WI38 (cell line): ENCODE data around the gene KRT81.

Experiments used
- H3K4me3 ChIP-seq: 2 replicates; pipeline ENCODE4 v1.5.1; 2011; ENCODE audit warnings: low read depth, mild to moderate bottlenecking, control low read depth, low read length
- CTCF ChIP-seq: IDR thresholded peaks from 2 replicates; pipeline ENCODE4 v1.5.1; 2012; ENCODE audit warnings: low read depth, mild to moderate bottlenecking, control low read depth, low read length

KRT81 gene

DNA sequence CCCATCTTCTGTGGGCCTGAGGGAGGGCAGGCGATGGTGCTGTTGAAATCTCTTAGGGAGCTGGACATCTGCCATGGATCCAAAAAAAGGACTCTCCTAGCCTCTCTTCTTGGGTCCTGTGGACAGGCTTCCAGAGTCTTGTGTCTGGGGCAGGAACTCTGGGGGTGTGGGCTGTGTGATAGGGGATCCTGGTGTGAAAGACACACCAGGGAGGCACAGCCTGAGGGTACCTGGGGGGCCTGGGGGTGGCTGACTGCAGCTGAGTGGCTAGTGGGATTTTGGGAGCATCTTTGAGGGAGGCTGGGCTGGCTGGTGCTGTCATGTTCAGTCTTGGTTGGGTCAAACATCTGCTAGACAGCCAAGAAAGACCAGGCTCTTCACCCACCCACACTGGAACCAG lies 31.7 kb upstream of the KRT81 start:
- TF ChIP-seq CTCF = no peak
- no peak overlapping the region for H3K4me3 ChIP-seq

GRCh38 chr12:52322069-52322468 lies 30.7 kb upstream of the KRT81 start:
- TF ChIP-seq CTCF = no peak
- H3K4me3 ChIP-seq = no peak overlapping the region

- no peak overlapping the region for H3K4me3 ChIP-seq
- TF ChIP-seq CTCF = no peak
These were observed 30.1 kb upstream of the KRT81 start for GRCh38 chr12:52321418-52321817.

DNA sequence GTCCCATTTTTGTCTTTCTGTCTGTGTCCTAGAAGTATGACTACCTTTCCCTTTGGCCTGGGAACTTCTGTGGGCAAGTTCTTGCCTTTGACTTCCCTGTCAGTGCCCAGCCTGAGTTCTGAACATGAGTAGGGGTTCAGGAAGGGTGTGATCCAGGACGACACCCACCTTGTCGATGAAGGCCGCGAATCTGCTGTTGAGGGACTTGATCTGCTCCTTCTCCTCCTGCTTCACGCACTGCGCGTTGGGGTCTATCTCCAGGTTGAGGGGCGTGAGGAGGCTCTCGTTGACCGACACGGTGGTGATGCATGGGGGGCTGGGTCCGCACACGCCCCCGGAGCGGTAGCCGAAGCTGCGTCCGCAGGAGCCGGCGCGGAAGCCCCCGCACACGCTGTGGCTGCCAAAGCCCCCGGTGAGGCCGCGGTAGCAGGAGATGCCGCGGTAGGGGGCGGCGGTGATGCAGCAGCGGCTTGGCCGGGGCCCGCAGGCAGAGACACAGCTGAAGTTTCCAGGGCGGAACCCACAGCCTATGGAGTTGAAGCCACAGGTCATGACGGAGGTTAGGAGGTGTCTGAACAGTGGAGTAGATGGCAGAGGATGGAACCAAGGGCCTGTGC lies 29.6 kb upstream of the KRT81 start, which contains the start of gene KRT83:
Gene KRT83 (minus strand): TSS at position 615 of the 617 bp plus-strand sequence. CDS start 63 bp downstream, at position 552.
- no peak within 1 kb of the TSS for H3K4me3 ChIP-seq
- TF ChIP-seq CTCF = no peak

DNA sequence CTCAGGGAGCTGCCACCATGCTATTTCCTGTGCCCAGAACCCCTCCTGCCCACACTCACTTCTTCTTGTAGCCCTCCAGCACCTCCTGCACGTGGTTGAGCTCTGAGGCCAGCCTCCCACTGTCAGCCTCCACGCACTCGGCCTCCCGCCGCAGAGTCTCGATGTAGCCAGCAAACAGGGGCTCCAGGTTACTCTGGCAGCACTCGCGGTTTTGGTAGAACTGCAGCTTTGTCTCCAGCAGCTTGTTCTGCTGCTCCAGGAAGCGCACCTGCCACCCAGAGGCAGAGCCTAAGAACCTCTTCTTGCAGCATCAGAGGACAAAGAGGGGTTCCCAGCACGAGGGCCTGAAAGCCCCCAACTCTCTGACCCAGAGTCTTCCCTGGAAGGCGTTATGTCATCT lies 27.8 kb upstream of the KRT81 start:
- no peak overlapping the region for H3K4me3 ChIP-seq
- no peak for TF ChIP-seq CTCF

DNA sequence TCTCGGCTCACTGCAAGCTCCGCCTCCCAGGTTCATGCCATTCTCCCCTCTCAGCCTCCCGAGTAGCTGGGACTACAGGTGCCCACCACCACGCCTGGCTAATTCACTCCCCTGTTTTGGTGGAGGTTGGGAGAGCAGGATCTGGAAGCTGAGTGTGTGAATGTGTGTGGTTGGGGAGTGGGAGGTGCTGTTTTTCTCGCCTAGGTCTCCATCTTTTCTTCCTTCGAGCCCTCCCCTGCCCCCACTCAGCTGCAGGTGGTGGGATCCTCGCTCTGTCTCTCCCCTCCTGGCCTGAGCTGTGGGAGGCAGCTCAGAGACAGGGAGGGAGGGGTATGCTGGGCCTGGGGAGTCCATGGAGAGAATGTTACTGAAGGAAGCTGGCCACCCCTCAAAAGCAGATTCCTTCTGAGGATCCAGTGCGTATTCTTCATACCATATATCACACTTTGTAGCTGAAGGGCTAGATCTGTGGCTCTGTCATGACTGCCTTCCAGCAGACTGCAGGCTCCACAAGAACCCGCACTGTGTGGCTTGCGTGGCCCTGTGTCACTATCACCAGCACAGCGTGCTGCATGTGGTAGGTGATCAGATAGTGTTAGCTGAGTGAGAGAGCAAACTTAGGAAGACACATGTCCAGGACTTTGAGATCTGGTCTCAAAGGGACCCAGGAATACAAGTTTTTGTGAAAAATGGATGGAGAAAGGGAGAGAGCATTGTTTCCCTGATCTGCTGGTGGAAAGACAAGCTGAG lies 27.1 kb upstream of the KRT81 start:
- TF ChIP-seq CTCF = no peak
- H3K4me3 ChIP-seq = no peak overlapping the region

DNA sequence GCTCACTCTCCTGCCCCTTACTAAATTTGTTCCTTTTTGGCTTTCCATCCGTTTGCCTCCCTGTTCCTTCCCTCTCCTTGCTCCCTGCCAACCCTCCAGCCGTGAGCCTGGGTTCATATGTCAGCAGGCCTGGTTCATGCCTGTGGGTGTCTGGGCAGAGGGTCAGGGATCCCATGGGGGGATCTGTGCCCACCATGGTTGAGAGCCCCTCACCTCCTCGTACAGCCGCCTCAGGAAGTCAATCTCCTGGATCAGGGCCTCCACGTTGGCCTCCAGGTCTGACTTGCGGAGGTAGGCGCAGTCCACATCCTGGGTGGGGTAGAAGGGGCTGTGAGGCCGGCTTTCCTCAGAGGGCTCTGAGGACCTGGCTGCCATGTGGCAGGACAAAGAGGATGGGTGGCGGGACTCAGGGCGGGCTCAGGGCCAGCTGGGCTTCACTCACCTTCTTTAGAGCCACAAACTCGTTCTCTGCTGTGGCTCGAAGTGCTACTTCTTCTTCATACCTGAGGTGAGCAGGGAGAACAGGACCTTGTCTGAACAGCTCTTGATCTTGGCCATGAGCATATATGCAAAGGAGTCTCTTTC lies 26.2 kb upstream of the KRT81 start:
- H3K4me3 ChIP-seq = no peak overlapping the region
- TF ChIP-seq CTCF = no peak
